ENCODE measurements around the gene IZUMO1. TPM values are rescaled to one million over a fixed set of nuclear protein-coding genes. Genes with fewer than 3 reads are reported as not detected.
A peak's percentile ranks its signal among the peaks of the same experiment; 100 is the strongest.

Gene IZUMO1
- total RNA-seq, 4 donors from 2014 or later: 2.1 TPM; not detected in 3

DNA sequence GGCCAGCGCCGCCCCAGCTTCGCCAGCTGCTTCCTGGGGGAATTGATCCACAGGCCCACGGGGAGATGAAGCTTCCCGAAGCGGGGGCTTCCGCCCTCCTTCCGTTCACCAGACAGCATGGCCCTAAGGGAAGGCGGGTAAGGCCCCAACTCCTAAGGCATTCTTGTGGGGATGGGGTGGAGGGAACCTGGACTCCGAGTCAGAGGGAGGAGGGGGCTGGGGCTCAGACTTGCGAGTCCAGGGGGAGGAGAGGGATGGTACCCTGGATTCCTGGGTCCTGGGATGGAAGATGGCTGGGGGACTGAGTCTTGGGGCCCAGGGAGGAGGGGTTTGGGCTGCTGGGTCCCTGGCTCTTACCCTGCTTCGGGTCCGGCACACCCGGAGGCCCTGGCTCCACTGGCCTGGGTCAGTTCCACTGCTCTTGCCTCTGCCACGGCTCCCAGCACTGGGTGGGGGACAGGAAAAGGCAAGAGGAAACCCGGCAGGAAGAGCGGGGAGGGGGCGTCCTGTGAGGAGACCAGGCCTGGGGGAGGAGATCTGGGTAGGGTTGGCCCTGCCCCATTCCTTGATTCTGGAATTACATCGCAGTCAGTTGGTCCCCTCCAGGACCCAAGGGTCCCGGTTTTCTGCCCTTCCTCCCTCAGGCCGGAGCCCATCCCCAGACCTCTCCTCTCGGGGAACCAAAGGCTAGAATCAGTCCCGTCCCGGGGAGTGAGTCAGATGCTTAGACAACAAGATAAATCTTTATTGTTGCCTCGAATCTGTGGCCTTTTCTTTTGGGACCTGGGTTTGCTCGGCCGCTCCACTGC, 6.3 kb downstream of the IZUMO1 start, which contains the start of gene RASIP1:
Gene RASIP1 (minus strand): TSS at position 447 of the 809 bp plus-strand sequence. CDS start 328 bp downstream, at position 119.
- H3K4me3 ChIP-seq: peak within 1 kb of the TSS; percentile 50 to 75 (median 56)
- ATAC-seq: no peak

DNA sequence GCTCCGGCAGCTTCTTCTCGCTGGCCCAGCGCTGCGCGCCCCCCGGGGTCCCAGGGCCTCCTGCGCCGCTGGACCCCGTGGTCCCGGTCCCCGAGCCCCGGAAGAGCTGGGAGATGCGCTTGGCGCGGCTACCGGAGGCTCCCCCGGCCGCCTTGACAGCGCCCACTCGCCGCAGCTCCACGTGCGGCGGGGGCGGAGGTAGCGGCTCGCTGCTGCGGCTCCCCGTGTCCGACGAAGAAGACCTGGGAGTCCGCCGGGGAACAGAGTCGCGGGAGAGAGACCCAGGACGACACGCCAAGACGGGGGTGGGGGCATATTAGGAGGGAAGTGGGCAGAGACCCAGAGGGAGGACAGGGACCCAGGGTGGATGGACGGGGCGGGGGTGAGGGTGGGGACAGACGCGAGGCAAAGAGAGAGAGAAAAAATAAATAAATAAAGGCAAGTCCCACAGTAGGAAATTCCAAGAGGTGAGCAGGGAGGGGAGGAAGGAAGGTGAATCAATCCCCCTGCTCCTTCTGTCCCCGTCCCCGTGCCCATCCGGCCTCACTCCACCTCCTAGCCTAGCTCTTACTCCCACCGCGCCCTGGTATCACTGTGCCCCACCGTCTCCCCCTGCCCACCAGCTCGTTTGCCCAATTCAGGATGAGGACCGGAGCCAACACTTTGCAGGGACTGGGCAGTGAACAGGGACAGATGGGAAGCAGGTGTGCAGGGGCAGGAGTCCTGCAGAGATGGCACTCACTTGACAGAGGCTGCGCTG, 7.1 kb downstream of the IZUMO1 start:
- no peaks in the 10 kb centered on the region for H3K36me3 ChIP-seq
- H3K27me3 ChIP-seq: no peaks in the 10 kb centered on the region
- peak overlapping the region; percentile 50 to 75 (median 56) for H3K4me3 ChIP-seq
- peak overlapping the region; percentile 79 to 88 (median 86) for H3K27ac ChIP-seq
- no peak for TF ChIP-seq POLR2A (IDR thresholded peaks at IDR 0.05)
- TF ChIP-seq, protein P1, sequence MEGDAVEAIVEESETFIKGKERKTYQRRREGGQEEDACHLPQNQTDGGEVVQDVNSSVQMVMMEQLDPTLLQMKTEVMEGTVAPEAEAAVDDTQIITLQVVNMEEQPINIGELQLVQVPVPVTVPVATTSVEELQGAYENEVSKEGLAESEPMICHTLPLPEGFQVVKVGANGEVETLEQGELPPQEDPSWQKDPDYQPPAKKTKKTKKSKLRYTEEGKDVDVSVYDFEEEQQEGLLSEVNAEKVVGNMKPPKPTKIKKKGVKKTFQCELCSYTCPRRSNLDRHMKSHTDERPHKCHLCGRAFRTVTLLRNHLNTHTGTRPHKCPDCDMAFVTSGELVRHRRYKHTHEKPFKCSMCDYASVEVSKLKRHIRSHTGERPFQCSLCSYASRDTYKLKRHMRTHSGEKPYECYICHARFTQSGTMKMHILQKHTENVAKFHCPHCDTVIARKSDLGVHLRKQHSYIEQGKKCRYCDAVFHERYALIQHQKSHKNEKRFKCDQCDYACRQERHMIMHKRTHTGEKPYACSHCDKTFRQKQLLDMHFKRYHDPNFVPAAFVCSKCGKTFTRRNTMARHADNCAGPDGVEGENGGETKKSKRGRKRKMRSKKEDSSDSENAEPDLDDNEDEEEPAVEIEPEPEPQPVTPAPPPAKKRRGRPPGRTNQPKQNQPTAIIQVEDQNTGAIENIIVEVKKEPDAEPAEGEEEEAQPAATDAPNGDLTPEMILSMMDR (IDR thresholded peaks at IDR 0.05 in 4 of 5, conservative IDR thresholded peaks at IDR 0.05 in 1 of 5): no peak
- ATAC-seq (peak in 1 of 2 donors; percentile 9), DNase-seq (no peak)
- in situ Hi-C loops (cut with MboI; ENCODE audit: low sequenced_read_pairs in 4 of 4) (loop anchor here in 2 of 4 donors (10.0 to 25.0 kb wide), 2 partner anchors 95 to 102 kb away; partner anchors contain the start of genes CA11 (in 2 of the 2) and DBP (in 1 of the 2)), intact Hi-C loops (cut with DNase I; ENCODE audit: low total_unique reads) (loop anchor here (1.0 to 5.0 kb wide), 2 partner anchors 93 to 98 kb away; partner anchors contain the start of genes CA11 and HSD17B14)
- H3K4me1 ChIP-seq: peaks cover 3 to 16% of the 10 kb centered on the region in 2 donors
- H3K9me3 ChIP-seq: no peaks in the 10 kb centered on the region

More for the DNA sequence above, 6.3 kb downstream of the IZUMO1 start, which contains the start of gene RASIP1:
- in situ Hi-C loops (cut with MboI; ENCODE audit: low sequenced_read_pairs in 4 of 4): loop anchor here in 2 of 4 donors (10.0 to 25.0 kb wide), 2 partner anchors 96 to 103 kb away; partner anchors contain the start of genes CA11 (in 2 of the 2) and DBP (in 1 of the 2)
- H3K27me3 ChIP-seq: no peaks in the 10 kb centered on the region
- H3K36me3 ChIP-seq: no peaks in the 10 kb centered on the region
- intact Hi-C loops (cut with DNase I; ENCODE audit: low total_unique reads): loop anchor here (5.0 kb wide), 1 partner anchor 97 kb away; the partner anchor contains the start of gene HSD17B14
- peak within 1 kb of the TSS; percentile 79 to 88 (median 86) for H3K27ac ChIP-seq
- H3K9me3 ChIP-seq: no peaks in the 10 kb centered on the region
- TF ChIP-seq, protein P1 (IDR thresholded peaks at IDR 0.05 in 4 of 5, conservative IDR thresholded peaks at IDR 0.05 in 1 of 5): no peak
- TF ChIP-seq POLR2A (IDR thresholded peaks at IDR 0.05): peak; percentile 22 to 61
- no peak for DNase-seq
- peaks cover 3 to 16% of the 10 kb centered on the region in 2 donors for H3K4me1 ChIP-seq

DNA sequence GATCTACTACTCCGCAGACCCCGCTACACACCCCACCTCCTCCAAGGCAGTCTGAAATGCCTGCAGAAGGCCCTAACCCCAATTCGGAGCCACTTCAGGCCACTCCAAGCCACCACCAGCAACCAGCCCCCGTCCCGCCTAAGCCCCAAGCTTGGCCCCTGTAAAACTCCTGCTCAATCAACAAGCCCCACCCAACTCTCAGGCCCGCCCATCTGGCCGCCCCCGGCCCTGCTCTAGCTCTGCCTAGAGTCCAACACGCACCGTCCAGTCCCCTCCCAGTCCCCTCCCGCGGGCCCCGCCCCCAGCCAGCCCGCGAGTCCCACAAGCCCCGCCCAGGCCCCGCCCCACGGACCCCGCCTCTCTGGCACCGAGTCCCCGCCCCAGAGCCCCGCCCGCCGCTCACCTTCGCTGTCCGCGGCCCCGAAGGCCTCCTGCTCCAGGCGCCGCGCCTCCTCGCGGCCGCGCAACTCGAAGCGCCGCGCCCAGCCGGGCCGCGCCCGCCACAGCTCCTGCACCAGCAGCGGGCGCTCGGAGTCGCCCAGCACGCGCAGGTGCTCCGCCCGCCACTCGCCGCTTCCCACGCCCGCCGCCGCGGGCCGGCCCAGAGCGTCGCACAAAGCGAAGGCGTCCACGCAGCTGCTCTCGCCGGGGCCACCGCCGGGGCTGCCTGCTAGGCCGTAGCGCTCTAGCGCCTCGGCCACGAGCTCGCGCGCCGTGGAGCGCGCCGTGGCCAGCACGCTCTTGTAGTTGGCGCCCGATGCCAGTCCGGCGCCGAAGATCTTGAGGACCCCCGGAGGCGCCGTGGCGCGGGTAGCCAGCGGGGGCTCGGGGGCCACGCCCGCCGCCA, 7.9 kb downstream of the IZUMO1 start:
- Histone ChIP-seq H3K27me3 (no peaks in the 10 kb centered on the region), H3K36me3 (no peaks in the 10 kb centered on the region), H3K27ac (peak overlapping the region; percentile 79 to 88 (median 86)), H3K9me3 (no peaks in the 10 kb centered on the region), H3K4me3 (peak overlapping the region; percentile 50 to 75 (median 56)), H3K4me1 (peaks cover 3 to 16% of the 10 kb centered on the region in 2 donors)
- peak; percentile 88 to 91 for DNase-seq
- in situ Hi-C loops (cut with MboI; ENCODE audit: low sequenced_read_pairs in 4 of 4) (loop anchor here in 1 of 4 donors (25.0 kb wide), 1 partner anchor 101 kb away; the partner anchor contains the start of genes CA11 and DBP), intact Hi-C loops (cut with DNase I; ENCODE audit: low total_unique reads) (loop anchor here (1.0 kb wide), 3 partner anchors 18 to 92 kb away; partner anchors contain the start of gene CA11)
- peak; percentile 76 to 79 for ATAC-seq
- TF ChIP-seq, protein P1 (IDR thresholded peaks at IDR 0.05 in 4 of 5, conservative IDR thresholded peaks at IDR 0.05 in 1 of 5): peak in 4 of 5 experiments; percentile 55 to 84 (median 74)
- peak; percentile 55 to 66 for TF ChIP-seq POLR2A (IDR thresholded peaks at IDR 0.05)

Measured in gastrocnemius medialis (tissue), 4 donors.